ENCODE measurements around the gene TMIGD1. TPM values are rescaled to one million over a fixed set of nuclear protein-coding genes. Genes with fewer than 3 reads are reported as not detected.

TMIGD1 gene
- total RNA-seq, 3 donors from 2014 or later, result 102 to 288 (median 119) TPM

GRCh38 chr17:30334421-30334820 is 564 bp upstream of the TMIGD1 start:
- no peak for DNase-seq
- Histone ChIP-seq H3K4me3 (no peak overlapping the region), H3K9me3 (no peaks in the 10 kb centered on the region), H3K36me3 (ENCODE audit: low read depth) (no peaks in the 10 kb centered on the region), H3K4me1 (ENCODE audit: low read depth) (peaks cover 28% of the 10 kb centered on the region)
- ATAC-seq, result no peak
- intact Hi-C loops (cut with DNase I, micrococcal nuclease), result loop anchor here in 1 of 2 donors (10.0 kb wide), 1 partner anchor 230 kb away; no protein-coding TSS in a partner anchor
- no peak for TF ChIP-seq CTCF (IDR thresholded peaks at IDR 0.05)

GRCh38 chr17:30332057-30332542 is 1.8 kb downstream of the TMIGD1 start:
- H3K36me3 ChIP-seq (ENCODE audit: low read depth), result no peaks in the 10 kb centered on the region
- TF ChIP-seq CTCF (IDR thresholded peaks at IDR 0.05), result no peak
- peaks cover 24% of the 10 kb centered on the region for H3K4me1 ChIP-seq (ENCODE audit: low read depth)
- DNase-seq (no peak), ATAC-seq (peak; percentile 74)
- intact Hi-C loops (cut with DNase I, micrococcal nuclease), result loop anchor here in 1 of 2 donors (10.0 kb wide), 1 partner anchor 227 kb away; no protein-coding TSS in a partner anchor
- no peak overlapping the region for H3K4me3 ChIP-seq
- no peaks in the 10 kb centered on the region for H3K9me3 ChIP-seq

- Histone ChIP-seq H3K4me3 (no peak overlapping the region), H3K9me3 (no peaks in the 10 kb centered on the region), H3K4me1 (ENCODE audit: low read depth) (peaks cover 9% of the 10 kb centered on the region), H3K36me3 (ENCODE audit: low read depth) (no peaks in the 10 kb centered on the region)
- TF ChIP-seq CTCF (IDR thresholded peaks at IDR 0.05), result no peak
- DNase-seq, result peak in 1 of 3 donors; percentile 52
- ATAC-seq, result peak; percentile 75
- intact Hi-C loops (cut with DNase I, micrococcal nuclease), result no loop called here
Observed at GRCh38 chr17:30326809-30327208, 7.0 kb downstream of the TMIGD1 start.

- intact Hi-C loops (cut with DNase I, micrococcal nuclease), result no loop called here
Observed at GRCh38 chr17:30324723-30325122, 9.1 kb downstream of the TMIGD1 start.

GRCh38 chr17:30323895-30324319 is 9.9 kb downstream of the TMIGD1 start:
- intact Hi-C loops (cut with DNase I, micrococcal nuclease), result no loop called here
- peak; percentile 69 for ATAC-seq

More at GRCh38 chr17:30324723-30325122, 9.1 kb downstream of the TMIGD1 start:
- no peak for TF ChIP-seq CTCF (IDR thresholded peaks at IDR 0.05)
- Histone ChIP-seq H3K4me3 (no peak overlapping the region), H3K36me3 (ENCODE audit: low read depth) (no peaks in the 10 kb centered on the region), H3K9me3 (no peaks in the 10 kb centered on the region), H3K4me1 (ENCODE audit: low read depth) (peaks cover 5% of the 10 kb centered on the region)
- no peak for ATAC-seq
- no peak for DNase-seq

More at GRCh38 chr17:30323895-30324319, 9.9 kb downstream of the TMIGD1 start:
- Histone ChIP-seq H3K4me3 (no peak overlapping the region), H3K4me1 (ENCODE audit: low read depth) (peaks cover 5% of the 10 kb centered on the region), H3K9me3 (no peaks in the 10 kb centered on the region), H3K36me3 (ENCODE audit: low read depth) (no peaks in the 10 kb centered on the region)
- no peak for TF ChIP-seq CTCF (IDR thresholded peaks at IDR 0.05)
- DNase-seq, result peak in 1 of 3 donors; percentile 46
